NCI-H2227 (cell line): ENCODE data around the gene SLC16A5.
A peak's percentile ranks its signal among the peaks of the same experiment; 100 is the strongest.

Experiments
- DNase-seq: peaks from one replicate; lab custom pipeline; 2025; ENCODE audit not compliant: unreplicated experiment; lab: John Stamatoyannopoulos, UW

Gene SLC16A5

DNA sequence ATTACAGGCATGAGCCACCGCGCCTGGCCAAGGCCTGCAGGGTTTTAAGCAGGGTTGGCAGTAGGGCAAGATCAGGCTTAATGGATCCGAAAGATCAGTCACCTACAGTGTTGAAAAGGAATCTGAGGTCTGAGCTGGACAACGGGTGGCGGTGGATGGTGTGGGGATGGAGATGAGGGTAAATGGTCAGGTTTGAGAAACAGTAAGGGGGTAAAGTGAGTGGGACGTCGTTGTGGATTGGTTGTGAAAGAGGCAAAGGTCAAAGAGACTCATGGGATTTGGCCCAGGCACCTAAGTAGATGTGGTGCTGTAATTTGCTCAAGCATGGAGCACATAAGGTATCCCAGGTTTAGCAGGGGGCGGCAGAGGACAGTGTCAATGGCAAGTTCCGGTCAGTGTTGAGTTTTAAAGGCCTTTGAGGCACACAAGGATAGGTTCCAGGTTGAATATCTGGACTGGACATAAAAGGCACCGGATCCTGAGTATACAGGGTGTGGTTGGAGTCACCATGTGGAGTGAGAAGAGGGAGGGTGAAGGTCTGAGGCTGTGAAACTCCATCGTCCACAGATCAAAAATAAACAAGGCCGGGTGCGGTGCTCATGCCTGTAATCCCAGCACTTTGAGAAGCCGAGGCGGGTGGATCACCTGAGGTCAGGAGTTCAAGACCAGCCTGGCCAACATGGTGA lies 1.1 kb upstream of the SLC16A5 start:
- DNase-seq, result no peak

DNA sequence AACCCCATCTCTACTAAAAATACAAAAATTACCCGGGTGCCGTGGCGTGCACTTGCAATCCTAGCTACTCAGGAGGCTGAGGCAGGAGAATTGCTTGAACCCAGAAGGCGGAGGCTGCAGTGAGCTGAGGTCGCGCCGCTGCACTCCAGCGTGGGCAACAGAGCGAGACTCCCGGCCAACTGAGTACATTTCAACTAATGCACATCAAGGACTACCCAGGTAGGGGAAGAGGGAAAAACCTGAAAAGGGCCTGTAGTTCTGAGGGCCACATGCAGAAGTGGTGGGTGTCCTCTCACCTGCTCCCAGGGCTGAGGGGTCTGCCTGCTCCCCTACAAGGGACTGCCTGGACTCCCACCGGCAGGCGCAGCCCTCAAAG lies 584 bp upstream of the SLC16A5 start:
- no peak for DNase-seq

DNA sequence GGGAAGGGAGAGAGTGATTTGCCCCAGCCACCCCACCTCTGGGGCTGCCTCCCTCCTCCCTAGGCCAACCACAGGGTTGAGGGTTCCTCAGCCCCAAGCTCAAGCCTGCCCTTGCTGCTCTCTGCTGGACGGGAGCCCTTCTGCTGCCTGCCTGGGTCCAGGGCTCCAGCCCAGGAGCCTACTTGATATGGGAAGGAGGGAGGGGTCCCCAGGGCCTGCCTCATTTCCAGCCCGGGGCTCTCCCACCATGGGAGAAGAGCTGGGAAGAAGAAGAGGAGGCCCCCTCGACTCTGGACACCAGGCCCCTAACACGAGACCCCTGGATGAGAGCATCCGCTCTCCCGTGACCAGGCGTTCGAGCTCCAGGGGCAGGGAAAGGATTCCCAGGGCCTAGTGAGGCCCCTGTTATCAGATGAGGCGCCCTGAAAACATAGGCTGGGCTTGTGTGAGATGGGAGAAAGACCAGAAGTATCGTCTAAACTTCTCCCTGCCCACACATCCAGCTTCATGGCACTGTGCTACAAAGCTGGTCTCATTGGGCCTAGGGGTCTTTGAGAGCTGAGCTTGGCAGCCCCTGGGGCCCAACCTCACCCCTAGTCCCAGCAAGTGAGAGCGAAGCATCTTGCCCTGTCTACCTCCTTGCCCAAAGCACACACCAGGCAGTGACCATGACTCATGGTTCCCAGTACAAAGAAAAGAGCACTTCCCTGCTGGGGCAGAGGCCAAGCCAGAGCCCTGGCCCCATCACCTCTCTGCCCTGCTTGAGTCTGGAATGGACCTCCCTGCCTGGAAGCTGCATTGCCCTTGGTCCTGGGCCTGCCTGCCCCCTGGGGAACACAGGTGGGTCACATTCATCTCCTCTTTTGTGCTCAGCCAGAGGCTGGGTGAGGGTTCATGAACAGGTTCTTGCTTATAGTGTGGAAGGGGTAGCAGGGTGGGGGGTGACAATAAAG lies 987 bp downstream of the SLC16A5 start:
- no peak for DNase-seq

DNA sequence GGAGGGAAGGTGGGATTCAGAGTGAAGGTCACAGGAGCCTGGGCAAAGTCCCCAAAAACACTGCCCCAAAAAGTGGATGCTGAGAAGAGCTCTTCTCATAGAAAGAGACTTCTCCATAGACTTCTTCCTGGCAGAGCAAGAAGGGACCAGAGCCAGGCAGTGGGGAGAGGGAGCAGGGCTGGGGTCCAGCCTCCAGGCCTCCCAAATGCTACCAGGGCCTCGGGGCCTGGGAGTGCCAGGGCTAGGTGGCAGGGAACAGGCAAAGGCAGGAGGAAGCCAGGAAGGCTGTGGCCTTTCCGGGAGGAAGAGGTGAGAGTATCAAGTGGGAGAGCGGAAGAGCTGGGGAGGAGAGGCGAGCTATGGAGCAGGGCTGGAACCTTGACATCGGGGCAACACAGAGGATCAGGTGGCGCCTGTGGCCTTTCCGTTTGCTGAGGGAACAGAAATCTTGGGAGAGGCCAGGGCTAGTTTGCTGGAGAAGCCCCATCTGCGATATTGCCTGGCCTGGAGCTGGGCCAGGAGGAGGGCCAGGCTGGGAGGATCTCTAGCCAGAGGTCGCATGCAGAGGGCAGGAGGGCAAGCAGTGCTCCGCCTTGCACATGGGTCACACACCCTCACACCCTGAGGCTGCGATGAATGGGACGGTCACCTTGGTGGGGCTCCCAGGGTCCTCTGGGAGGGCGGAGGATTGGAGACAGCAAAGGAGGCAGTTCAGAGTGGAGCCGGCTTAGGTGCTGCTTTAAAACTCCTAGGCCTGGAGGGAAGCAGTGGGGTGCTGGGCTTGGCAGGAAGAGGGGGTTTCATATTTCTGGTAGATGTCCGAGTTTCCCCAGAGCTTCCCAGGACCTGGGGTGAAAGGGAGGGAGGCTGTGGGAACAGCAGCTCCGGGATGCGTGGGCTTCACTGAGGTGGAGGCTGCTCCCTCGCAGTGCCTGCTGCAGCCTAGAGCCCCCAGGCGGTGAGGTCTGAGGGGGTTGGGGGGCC lies 3.4 kb downstream of the SLC16A5 start:
- no peak for DNase-seq

DNA sequence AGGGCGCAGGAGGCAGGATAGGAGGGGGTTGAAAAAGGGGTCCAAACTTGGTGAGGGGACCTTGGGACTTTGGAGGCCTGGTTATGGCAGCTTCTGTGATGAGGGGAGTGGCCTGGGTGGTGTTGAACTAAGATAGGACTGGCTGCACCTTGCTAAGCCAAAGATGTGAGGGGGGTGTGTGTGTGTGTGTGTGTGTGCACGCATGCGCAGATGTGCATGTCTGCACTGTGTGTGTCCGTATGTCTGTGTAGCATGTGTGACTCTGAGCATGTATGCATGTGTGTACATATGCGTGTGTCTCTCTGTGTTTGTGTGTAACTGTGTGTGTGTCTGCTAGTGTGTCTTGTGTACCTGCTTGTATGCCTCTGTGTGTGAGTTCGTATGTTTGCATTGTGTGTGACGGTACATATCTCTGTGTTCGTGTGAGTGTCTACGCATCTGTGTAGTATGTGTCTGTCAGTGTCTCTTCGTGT lies 4.1 kb downstream of the SLC16A5 start:
- DNase-seq, result no peak

DNA sequence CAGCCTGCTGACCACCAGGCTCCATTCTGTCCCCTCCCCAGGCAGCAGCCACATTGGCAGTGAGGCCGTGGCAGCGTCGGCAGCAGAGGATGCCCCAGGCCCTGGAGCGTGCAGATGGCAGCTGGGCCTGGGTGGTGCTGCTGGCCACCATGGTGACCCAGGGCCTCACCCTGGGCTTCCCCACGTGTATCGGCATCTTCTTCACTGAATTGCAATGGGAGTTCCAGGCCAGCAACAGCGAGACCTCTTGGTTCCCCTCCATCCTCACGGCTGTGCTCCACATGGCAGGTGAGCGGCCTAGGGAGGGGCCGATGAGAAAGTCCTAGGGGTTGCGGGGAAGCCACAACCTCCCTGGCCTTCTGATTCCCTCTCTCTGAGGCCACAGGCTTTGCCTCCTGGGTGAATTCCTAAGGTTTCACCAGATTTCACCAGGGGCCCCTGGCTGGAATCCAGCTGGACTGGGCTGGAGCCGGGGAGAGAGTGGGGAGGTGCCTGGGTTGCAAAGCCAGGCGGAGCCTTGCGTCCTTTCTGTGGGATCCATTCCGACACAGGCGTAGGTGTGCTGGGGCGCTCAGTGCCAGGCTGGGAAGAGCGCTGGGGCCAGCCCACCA lies 5.9 kb downstream of the SLC16A5 start:
- DNase-seq, result no peak

DNA sequence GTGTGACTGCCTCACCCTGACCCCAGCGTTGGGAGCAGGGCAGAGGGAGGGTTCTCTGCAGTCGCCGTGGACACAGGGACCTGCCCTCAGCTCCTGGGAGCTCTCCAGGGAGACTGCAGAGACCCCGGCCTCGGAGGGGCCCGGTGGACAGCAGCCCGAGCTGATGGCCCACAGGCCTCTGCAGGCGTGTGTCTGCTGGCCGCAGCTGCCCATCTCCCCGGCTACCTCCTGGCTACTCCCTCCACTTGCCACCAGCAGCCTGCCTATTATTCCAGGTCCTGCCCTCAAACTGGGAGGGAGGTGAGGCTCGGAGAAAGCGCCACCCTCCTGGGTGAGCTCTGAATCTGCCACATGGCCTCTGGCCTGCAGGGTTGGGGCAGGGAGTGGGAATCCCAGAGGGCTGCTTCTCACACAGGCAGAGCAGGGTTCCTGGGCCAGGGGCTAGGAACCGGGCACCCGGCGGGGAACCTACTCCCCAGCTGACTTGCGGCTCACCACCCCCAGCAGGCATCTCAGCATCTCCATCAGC lies 7.2 kb downstream of the SLC16A5 start:
- DNase-seq, result no peak

DNA sequence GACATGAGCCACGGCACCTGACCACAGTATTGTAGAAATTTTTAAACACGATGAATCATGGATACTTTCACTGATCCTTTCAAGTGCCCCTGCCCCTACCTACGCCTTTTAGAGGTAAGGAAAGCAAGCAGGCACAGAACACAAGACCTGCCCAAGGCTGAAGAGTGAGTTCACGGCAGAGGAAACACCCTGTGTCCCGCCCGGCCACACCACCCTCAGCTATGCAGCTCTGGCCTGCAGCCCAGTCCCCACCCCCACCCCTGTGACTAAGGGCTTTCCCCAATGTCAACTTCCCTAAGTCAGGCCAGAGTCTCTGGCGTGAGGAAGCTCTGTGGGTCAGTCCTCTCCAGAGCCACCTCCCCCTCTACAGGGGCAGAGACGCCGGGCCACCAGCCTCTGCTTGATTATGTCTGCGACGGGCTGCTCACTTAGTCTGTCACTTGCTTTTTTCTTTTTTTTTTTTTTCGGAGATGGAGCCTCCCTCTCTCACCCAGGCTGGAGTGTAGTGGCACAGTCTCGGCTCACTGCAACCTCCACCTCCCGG lies 8.4 kb downstream of the SLC16A5 start:
- DNase-seq, result no peak

DNA sequence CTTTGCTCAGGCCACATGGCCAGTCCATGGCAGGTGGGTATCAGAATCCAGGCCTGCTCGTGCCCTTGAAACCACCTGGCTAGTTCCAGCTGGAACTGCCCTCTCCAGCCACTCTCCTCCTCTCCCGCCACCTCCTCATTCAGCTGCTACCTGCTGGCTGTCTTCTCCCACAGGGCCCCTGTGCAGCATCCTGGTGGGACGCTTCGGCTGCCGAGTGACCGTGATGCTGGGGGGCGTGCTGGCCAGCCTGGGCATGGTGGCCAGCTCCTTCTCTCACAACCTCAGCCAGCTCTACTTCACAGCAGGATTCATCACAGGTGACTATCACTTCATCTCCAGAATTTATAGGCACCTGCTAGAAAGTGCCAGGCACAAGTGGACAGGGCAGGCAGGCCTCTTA lies 10.1 kb downstream of the SLC16A5 start:
- DNase-seq, result no peak

DNA sequence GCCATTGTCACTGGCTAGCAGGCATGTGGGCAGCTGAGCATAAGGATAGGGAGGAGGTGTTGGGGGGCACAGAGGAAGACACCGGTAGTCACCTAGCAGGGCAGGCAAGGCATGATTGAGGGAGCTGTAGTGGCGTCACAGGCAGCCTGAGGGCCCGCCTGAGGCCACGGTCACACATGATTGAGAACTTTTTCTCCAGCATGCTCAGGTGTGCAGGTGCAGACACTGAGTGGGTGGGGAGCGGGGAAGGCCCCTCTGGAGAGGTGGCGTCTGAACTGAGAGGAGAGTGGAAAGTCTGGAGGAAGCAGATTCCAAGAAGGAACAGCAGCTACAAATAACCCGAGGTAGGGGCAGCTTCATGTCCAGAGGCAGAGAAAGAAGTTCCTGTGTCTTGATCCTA lies 11.1 kb downstream of the SLC16A5 start:
- no peak for DNase-seq

DNA sequence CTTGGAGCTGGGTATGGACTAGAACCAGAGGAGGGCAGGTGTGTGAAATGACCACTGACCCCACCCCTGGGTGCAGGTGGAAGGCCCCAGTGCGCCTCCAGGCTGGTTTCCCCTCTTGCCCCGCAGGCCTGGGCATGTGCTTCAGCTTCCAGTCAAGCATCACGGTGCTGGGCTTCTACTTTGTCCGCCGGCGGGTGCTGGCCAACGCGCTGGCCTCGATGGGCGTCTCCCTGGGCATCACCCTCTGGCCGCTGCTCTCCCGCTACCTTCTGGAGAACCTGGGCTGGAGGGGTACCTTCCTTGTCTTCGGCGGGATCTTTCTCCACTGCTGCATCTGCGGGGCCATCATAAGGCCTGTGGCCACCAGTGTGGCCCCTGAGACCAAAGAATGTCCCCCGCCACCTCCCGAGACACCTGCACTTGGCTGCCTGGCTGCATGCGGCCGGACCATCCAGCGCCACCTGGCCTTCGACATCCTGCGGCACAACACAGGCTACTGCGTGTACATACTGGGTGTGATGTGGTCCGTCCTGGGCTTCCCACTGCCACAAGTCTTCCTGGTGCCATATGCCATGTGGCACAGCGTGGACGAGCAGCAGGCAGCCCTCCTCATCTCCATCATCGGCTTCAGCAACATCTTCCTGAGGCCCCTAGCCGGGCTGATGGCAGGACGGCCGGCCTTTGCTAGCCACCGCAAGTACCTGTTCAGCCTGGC lies 12.3 kb downstream of the SLC16A5 start:
- no peak for DNase-seq

DNA sequence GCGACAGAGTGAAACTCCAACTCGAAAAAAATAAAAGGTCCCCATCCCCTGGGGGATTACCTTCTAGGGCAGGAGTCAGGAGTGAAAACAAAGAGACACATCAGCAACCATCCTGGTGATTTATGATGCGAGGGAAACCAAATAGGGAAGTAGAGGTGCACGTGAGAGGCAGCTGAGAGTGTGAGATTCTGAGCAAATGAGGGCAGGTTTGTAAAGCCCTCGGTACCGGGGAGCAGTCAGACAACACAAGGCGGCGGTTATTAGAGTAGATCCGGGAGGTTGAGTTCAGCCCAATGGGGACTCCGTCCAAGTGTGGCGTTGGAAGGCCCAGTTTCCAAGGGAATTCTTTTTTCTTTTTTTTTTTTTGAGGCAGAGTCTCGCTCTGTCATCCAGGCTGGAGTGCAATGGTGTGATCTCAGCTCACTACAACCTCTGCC lies 14.6 kb downstream of the SLC16A5 start:
- DNase-seq, result no peak

DNA sequence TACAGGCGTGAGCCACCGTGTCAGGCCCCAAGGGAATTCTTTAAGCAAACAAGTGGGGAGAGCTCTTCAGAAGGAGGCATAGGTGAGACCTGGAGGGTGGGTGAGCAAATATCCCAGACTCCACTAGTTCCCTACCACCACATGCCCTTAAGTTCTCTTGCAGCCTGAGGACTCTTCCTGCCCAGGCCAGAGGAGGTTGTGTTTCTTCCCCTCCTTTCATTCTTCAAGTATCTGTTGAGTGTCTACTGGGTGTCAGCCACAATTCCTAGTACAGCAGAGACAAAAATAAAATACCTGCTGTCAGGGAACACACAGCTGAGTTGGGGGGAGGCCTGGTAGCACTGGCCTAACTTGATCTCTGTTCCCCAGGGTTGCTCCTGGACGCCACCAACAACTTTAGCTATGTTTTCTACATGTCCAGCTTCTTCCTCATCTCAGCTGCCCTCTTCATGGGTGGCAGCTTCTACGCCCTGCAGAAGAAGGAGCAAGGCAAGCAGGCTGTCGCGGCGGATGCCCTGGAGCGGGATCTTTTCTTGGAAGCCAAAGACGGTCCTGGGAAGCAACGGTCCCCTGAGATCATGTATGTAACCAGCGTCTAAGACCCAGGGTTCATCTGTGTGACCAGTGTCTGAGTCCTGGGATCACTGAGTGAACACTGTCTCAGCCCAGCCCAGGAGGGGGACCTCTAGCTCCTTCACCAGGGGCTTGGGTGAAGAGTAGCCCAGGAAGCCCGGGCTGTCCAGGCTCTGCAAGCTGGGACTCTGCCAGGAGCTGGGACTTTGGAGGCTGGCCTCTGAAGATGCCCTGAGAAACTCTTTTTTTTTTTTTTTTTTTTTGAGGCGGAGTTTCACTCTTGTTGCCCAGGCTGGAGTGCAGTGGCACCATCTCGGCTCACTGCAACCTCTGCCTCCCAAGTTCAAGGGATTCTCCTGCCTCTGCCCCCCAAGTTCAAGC lies 16.1 kb downstream of the SLC16A5 start:
- no peak for DNase-seq

DNA sequence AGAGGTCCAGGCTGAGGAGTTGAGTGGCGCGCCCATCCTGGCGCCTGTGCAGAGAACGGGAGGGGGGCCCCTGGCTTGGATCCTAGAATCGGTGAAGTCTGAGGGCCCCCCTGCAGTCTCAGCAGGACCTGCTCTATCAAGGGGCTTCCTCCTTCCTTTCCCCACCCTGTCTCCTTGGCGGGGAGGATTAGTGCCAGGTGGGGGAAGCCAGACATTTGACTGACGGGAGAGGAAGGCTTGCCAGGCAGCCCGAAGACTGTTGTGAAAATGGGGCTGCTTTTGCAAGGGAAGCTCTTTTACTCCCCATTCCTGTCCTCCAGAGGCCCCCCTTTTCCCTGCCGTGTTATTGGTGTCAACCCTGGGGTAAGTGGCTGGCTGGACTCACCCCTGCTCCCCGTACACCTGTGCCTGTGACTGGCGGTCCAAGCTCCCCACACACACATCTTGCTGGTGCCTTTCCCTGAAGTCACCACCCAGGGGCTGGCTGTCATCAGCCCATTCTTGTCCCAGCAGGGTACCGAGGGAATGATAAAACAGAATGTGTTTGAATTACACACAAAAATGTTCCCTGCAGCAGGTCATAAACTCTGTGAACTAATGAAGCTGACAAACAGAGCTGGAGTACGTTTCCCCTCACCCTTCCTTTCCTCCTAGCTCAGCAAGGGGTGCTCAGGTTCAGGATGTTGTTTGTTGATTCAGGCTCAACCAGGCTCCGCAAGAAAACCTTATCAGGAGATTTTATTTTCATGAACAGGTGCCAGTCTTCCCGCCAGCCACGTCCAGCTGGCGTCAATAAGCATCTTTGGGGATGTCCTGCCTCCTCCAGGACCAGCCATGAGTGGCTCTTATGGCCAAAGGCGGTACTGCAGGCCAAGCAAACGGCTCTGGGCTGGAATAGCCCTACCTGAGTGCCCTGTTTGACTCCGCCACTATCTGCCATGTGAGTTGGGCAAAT lies 17.6 kb downstream of the SLC16A5 start:
- peak; percentile 81 for DNase-seq

DNA sequence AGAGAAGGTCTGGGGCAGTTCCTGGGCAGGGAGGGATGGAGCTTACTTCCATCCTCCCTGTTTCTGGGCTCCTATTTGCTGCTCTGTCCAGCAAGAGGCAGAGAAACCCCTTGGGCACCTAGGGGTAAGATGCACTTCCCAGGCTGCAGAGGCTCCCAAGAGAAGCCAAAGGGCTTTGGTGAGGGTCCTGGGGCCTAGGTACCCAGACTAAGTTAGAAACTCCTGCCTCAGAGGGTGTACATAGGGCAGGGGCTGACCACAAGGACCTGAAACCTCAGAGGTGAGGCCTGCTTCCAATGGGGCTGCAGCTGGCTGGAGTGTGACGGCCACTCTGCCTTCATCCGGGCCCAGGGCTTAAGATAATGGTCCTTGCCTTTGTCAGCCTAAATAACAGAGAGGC lies 20.4 kb downstream of the SLC16A5 start:
- DNase-seq, result no peak

DNA sequence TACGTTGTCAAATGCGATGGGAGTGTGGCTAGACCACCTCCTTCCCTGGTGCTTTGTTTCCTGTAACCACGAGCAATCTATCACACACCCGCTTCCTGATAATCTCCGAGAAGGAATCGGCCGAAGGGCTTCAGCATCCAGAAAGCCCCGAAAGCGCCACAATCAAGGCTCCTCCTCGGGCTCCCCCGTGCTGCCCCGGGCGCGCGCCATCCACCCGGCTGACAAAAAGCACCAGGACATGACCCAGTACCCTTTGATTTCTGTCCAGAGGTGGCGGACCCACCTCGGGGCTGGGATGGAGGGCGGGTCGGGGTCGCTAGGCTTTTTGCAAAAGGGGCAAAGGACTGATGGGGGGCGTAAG lies 21.3 kb downstream of the SLC16A5 start:
- no peak for DNase-seq
